D721Med (cell line): ENCODE results near the gene CYP4F22.

ENCODE experiments used
- DNase-seq: peaks from one replicate; pipeline ENCODE4 v3.0.0; 2011; ENCODE audit warnings: low spot score; ENCODE audit not compliant: insufficient read length
- FAIRE-seq: peaks from 2 replicates; lab custom pipeline; 2011; peaks lifted over from hg19 to GRCh38; lab: Jason Lieb, UNC
- TF ChIP-seq, protein P1 (sequence below): IDR thresholded peaks from 2 replicates; pipeline ENCODE4 v1.5.1; 2012; ENCODE audit warnings: mild to moderate bottlenecking, control low read depth; ENCODE audit not compliant: insufficient read depth; ENCODE audit errors: missing control alignments

Gene CYP4F22

DNA sequence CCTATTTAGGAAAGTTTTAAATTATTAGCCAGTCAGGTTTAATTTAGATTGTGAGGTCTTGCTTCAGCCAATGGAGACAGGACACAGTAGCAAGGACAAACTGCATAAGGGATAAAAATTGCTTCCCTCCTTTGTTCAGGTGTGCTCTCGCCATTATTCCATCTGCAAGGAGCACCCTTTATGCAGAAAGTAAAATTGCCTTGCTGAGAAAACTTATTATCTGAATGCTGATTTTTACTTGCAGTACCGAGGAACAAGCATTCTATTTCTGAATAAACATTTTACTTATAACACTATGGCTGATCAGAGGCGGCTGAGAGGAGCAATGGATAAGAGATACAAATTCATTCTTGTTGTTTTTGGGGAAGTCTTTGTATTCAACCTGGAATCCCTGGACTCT, 8.0 kb downstream of the CYP4F22 start:
- TF ChIP-seq, protein P1, sequence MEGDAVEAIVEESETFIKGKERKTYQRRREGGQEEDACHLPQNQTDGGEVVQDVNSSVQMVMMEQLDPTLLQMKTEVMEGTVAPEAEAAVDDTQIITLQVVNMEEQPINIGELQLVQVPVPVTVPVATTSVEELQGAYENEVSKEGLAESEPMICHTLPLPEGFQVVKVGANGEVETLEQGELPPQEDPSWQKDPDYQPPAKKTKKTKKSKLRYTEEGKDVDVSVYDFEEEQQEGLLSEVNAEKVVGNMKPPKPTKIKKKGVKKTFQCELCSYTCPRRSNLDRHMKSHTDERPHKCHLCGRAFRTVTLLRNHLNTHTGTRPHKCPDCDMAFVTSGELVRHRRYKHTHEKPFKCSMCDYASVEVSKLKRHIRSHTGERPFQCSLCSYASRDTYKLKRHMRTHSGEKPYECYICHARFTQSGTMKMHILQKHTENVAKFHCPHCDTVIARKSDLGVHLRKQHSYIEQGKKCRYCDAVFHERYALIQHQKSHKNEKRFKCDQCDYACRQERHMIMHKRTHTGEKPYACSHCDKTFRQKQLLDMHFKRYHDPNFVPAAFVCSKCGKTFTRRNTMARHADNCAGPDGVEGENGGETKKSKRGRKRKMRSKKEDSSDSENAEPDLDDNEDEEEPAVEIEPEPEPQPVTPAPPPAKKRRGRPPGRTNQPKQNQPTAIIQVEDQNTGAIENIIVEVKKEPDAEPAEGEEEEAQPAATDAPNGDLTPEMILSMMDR = no peak
- DNase-seq = no peak
- FAIRE-seq = no peak

DNA sequence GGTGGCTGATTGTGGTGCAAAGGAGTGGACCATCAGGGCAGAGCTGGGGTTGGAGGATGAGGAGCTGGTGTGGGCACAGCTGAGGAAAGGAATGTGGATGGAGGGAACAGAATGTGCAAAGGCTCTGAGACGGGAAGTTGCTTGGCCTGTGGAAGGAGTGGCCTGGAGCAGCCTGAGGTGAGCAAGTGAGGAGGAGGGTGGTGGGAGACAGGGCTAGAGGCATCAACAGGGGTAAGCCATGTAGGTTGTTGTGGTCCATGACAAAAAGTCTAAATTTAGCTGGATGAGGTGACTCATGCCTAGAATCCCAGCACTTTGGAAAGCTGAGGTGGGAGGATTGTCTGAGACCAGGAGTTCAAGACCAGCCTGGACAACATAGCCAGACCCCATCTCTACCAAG, 9.5 kb downstream of the CYP4F22 start:
- DNase-seq (no peak), FAIRE-seq (no peak)
- TF ChIP-seq, protein P1 = no peak

DNA sequence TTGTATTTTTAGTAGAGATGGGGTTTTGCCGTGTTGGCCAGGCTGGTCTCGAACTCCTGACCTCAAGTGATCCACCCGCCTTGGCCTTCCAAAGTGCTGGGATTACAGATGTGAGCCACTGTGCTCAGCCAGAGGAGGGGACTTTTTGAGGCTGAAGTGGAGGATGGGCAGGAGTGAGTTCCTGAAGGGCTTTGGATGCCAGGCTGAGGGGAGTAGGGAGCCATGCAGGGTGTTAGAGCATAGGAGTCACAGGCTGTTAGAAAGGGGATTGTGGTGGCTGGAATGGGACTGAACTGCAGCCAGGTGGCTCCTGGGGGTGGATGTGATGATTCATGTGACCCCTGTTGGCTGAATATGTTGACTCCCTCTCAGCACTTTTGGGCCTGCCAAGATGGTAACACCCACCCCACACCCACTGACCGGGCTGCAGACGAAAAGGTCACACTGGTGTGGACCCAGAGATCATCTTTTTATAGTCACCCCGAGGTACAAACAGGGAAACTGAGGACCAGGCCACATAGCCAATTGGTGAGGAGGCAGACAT, 11.2 kb downstream of the CYP4F22 start:
- FAIRE-seq = no peak
- DNase-seq = no peak
- TF ChIP-seq, protein P1 = no peak

DNA sequence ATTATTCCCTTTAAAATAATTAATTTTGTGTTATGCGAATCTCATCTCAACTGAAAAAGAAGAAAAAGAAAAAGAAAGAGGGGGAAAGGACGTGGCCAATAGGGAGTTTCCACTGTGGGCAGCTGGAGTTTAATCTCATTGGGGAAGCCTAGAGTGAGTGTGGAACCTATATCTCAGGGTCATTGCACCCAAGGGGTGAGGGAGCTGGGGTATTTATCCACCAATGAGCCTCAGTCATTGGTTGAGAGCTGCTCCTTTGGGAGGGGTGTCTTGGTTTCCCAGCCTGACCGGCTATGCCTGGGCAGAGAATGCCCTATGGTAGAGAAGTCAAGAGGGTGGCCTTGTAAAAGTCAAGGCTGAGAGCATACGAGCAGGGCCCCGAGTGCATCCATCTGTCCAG, 16.5 kb downstream of the CYP4F22 start:
- TF ChIP-seq, protein P1 = no peak
- DNase-seq (no peak), FAIRE-seq (no peak)

DNA sequence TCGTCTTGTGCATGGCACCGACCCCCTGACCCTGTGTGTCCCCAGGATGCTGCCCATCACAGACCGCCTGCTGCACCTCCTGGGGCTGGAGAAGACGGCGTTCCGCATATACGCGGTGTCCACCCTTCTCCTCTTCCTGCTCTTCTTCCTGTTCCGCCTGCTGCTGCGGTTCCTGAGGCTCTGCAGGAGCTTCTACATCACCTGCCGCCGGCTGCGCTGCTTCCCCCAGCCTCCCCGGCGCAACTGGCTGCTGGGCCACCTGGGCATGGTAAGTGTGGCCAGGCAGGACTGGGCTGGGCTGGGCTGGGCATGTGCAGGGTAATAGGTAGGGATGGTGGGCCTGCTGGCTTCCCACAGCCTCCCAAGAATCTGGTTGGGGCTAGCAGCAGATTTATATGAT, 17.0 kb downstream of the CYP4F22 start:
- FAIRE-seq (no peak), DNase-seq (no peak)
- TF ChIP-seq, protein P1 = no peak

DNA sequence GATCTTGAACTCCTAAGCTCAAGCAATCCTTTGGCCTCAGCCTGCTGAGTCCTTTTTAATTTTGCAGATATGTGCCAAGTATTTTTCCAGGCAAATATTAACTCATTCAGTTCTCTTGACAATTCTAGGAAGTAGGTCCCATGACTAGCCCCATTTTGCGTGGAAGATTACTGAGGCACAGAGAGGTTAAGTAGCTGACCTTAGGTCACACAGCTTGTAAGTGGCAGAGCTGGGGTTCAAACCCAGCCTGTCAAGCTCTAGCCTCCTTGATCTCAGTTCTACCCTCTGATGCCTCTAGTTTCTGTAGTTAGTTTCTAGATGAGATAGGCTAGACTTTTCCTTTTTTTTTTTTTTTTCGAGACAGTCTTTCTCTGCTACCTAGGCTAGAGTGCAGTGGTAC, 18.1 kb downstream of the CYP4F22 start:
- FAIRE-seq (no peak), DNase-seq (no peak)
- TF ChIP-seq, protein P1 = no peak

DNA sequence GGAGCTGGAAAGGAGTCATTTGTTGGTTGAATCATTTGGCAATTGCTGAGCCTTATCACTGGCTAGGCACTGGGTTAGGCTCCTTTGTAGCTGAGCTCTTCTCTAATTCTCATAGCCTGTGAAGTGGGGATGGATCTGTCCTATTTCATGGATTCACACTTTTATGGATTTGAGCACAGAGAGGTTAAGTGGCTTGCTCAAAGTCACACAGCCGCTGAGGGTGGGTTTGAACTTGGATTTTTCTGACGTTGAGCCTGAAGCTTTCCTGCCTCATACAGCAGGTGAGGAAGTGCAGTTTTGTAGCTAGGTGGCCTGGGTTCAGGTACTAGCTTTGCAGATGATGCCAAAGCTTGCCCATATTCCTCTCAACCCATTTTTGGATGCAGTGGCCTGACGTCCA, 19.4 kb downstream of the CYP4F22 start:
- TF ChIP-seq, protein P1 = no peak
- FAIRE-seq = no peak

More for the DNA sequence above, 19.4 kb downstream of the CYP4F22 start:
- no peak for DNase-seq
